Ovary (tissue), 3 donors: ENCODE data around the gene EWSR1.
"Not testable (repeated sequence)": the region's sequence is repeated elsewhere in the genome, so short reads cannot be mapped to it uniquely, and the experiment has no call there.

ENCODE experiments used
- EP300 ChIP-seq: sonication (generic); formaldehyde crosslinking; IDR thresholded peaks from one replicate; pipeline ENCODE4 v1.6.1; 2017; ENCODE audit warnings: antibody characterized with exemption
- POLR2A ChIP-seq: fragments of 450-650 bp; IDR thresholded peaks from one replicate; pipeline ENCODE4 v1.6.1; 2017; ENCODE audit warnings: antibody characterized with exemption, mild to moderate bottlenecking, moderate library complexity
- TF ChIP-seq, protein P1 (sequence below), 3 donors: fragments of 450-650 bp in 2 of 3; fragments of 200-600 bp in 1 of 3; IDR thresholded peaks; one replicate each; pipeline versions ENCODE4 v1.5.1 to v1.8.0; 2016 to 2022; ENCODE audit warnings: antibody characterized with exemption in 3 of 3, mild to moderate bottlenecking in 1 of 3
- donor health status: DM: no; HTN: no; CAD: no.

DNA sequence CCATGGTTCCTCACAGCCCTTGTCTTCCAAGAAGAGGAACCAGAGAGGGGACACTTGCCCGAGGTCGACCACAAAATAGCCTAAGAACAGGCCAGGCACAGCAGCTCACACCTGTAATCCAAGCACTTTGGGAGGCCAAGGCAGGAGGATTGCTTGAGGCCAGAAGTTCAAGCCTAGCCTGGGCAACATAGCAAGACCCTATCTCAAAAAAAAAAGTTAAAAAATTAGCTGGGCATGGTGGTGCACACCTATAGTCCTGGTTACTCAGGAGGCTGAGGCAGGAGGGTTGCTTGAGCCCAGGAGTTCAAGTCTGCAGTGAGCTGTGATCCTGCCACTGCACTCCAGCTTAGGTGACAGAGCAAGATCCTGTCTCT, 48.7 kb upstream of the EWSR1 start:
- TF ChIP-seq, protein P1, sequence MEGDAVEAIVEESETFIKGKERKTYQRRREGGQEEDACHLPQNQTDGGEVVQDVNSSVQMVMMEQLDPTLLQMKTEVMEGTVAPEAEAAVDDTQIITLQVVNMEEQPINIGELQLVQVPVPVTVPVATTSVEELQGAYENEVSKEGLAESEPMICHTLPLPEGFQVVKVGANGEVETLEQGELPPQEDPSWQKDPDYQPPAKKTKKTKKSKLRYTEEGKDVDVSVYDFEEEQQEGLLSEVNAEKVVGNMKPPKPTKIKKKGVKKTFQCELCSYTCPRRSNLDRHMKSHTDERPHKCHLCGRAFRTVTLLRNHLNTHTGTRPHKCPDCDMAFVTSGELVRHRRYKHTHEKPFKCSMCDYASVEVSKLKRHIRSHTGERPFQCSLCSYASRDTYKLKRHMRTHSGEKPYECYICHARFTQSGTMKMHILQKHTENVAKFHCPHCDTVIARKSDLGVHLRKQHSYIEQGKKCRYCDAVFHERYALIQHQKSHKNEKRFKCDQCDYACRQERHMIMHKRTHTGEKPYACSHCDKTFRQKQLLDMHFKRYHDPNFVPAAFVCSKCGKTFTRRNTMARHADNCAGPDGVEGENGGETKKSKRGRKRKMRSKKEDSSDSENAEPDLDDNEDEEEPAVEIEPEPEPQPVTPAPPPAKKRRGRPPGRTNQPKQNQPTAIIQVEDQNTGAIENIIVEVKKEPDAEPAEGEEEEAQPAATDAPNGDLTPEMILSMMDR (IDR thresholded peaks at IDR 0.05), result not testable (repeated sequence)
- TF ChIP-seq EP300, POLR2A: not testable (repeated sequence)
